SU-DHL-6 (cell line): ENCODE measurements around the gene KRT20.

Experiments
- CTCF ChIP-seq: fragments of 200-600 bp; sonication (generic); IDR thresholded peaks from one replicate; pipeline ENCODE4 v1.5.1; 2017; ENCODE audit warnings: antibody characterized with exemption, mild to moderate bottlenecking, low read length, moderate library complexity; ENCODE audit not compliant: insufficient read depth, poor library complexity, severe bottlenecking
- EZH2phosphoT487 ChIP-seq: fragments of 200-600 bp; sonication (generic), shearing (Covaris generic); conservative IDR thresholded peaks from 2 replicates; pipeline ENCODE4 v1.6.1; 2018; ENCODE audit warnings: mild to moderate bottlenecking, antibody characterized with exemption, low read length, moderate library complexity, mixed read lengths

- TF ChIP-seq EZH2phosphoT487 (no peak), CTCF (no peak)
Measured at GRCh38 chr17:40886090-40886489, 1.0 kb upstream of the KRT20 start.
